Trophoblast cell (in vitro differentiated cells and primary cell): ENCODE data around the gene HECW1.

Source experiments
- DNase-seq, 2 donors: peaks; one replicate each; pipeline ENCODE4 v3.0.0-alpha.2; 2016
- H2AFZ ChIP-seq: 2 replicates; pipeline ENCODE4 v1.6.1; 2013; ENCODE audit warnings: low read length, moderate library complexity, mild to moderate bottlenecking; ENCODE audit not compliant: insufficient read depth, poor library complexity
- H2AK5ac ChIP-seq: 2 replicates; pipeline ENCODE4 v1.6.1; 2013; ENCODE audit warnings: mild to moderate bottlenecking, low read length
- H2BK120ac ChIP-seq: 2 replicates; pipeline ENCODE4 v1.6.1; 2013; ENCODE audit warnings: low read length, mild to moderate bottlenecking, moderate library complexity; ENCODE audit not compliant: insufficient read depth, poor library complexity
- H2BK12ac ChIP-seq: 2 replicates; pipeline ENCODE4 v1.6.1; 2013; ENCODE audit warnings: mild to moderate bottlenecking, low read length, moderate library complexity
- H2BK5ac ChIP-seq: 2 replicates; pipeline ENCODE4 v1.6.1; 2013; ENCODE audit warnings: low read length, low read depth, moderate library complexity, mild to moderate bottlenecking; ENCODE audit not compliant: poor library complexity
- H3K14ac ChIP-seq: 2 replicates; pipeline ENCODE4 v1.6.1; 2013; ENCODE audit warnings: mild to moderate bottlenecking, low read length
- H3K18ac ChIP-seq: 2 replicates; pipeline ENCODE4 v1.6.1; 2013; ENCODE audit warnings: mild to moderate bottlenecking, low read length
- H3K23ac ChIP-seq: 2 replicates; pipeline ENCODE4 v1.6.1; 2013; ENCODE audit warnings: low read length
- H3K27ac ChIP-seq: 2 replicates; pipeline ENCODE4 v1.5.1; 2013; ENCODE audit warnings: low read depth, mild to moderate bottlenecking, inconsistent platforms, low read length, moderate library complexity
- H3K27me3 ChIP-seq: 2 replicates; pipeline ENCODE4 v1.6.1; 2013; ENCODE audit warnings: inconsistent platforms, mild to moderate bottlenecking, low read length, moderate library complexity; ENCODE audit not compliant: insufficient read depth
- H3K36me3 ChIP-seq, 2 experiments: 1 replicate in 1 of 2; 2 replicates in 1 of 2; pipeline ENCODE4 v1.6.1; 2013; ENCODE audit warnings: low read length in 2 of 2, mild to moderate bottlenecking in 2 of 2, moderate library complexity in 1 of 2; ENCODE audit not compliant: insufficient read depth in 2 of 2, control insufficient read depth in 1 of 2
- H3K4ac ChIP-seq: 2 replicates; pipeline ENCODE4 v1.6.1; 2013; ENCODE audit warnings: low read depth, mild to moderate bottlenecking, low read length, moderate library complexity
- H3K4me1 ChIP-seq, 2 experiments: 1 replicate in 1 of 2; 2 replicates in 1 of 2; pipeline ENCODE4 v1.6.1; 2013; ENCODE audit warnings: low read length in 2 of 2, mild to moderate bottlenecking in 2 of 2, moderate library complexity in 1 of 2; ENCODE audit not compliant: insufficient read depth in 2 of 2, control insufficient read depth in 1 of 2
- H3K4me2 ChIP-seq: 2 replicates; pipeline ENCODE4 v1.6.1; 2013; ENCODE audit warnings: inconsistent platforms, mild to moderate bottlenecking, low read length, moderate library complexity
- H3K4me3 ChIP-seq: 2 replicates; pipeline ENCODE4 v1.5.1; 2013; ENCODE audit warnings: mild to moderate bottlenecking, low read depth, low read length, inconsistent platforms
- H3K79me1 ChIP-seq: one replicate; pipeline ENCODE4 v1.6.1; 2013; ENCODE audit warnings: low read length
- H3K79me2 ChIP-seq: 2 replicates; pipeline ENCODE4 v1.6.1; 2013; ENCODE audit warnings: low read length, mild to moderate bottlenecking; ENCODE audit not compliant: control insufficient read depth, insufficient read depth, poor library complexity
- H3K9ac ChIP-seq: 2 replicates; pipeline ENCODE4 v1.6.1; 2013; ENCODE audit warnings: mild to moderate bottlenecking, low read length
- H3K9me3 ChIP-seq: 2 replicates; pipeline ENCODE4 v1.6.1; 2013; ENCODE audit warnings: low read depth, mild to moderate bottlenecking, control low read depth, inconsistent platforms, low read length; ENCODE audit not compliant: insufficient read depth
- H4K12ac ChIP-seq: 2 replicates; pipeline ENCODE4 v1.6.1; 2013; ENCODE audit warnings: low read depth, mild to moderate bottlenecking, low read length, moderate library complexity
- H4K8ac ChIP-seq: 2 replicates; pipeline ENCODE4 v1.6.1; 2013; ENCODE audit warnings: low read depth, mild to moderate bottlenecking, low read length, moderate library complexity
- H4K91ac ChIP-seq: one replicate; pipeline ENCODE4 v1.6.1; 2013; ENCODE audit warnings: low read depth, mild to moderate bottlenecking, low read length, moderate library complexity
- WGBS: extraction: QIAGEN DNeasy Blood & Tissue Kit; methylation state at CpG from one replicate; pipeline ENCODE4 v1.1.7; 2013; ENCODE audit warnings: missing lambda C conversion rate; ENCODE audit not compliant: insufficient read length, insufficient coverage; ENCODE audit errors: extremely low coverage; 5-methylcytosine and 5-hydroxymethylcytosine counted together

The HECW1 gene

DNA sequence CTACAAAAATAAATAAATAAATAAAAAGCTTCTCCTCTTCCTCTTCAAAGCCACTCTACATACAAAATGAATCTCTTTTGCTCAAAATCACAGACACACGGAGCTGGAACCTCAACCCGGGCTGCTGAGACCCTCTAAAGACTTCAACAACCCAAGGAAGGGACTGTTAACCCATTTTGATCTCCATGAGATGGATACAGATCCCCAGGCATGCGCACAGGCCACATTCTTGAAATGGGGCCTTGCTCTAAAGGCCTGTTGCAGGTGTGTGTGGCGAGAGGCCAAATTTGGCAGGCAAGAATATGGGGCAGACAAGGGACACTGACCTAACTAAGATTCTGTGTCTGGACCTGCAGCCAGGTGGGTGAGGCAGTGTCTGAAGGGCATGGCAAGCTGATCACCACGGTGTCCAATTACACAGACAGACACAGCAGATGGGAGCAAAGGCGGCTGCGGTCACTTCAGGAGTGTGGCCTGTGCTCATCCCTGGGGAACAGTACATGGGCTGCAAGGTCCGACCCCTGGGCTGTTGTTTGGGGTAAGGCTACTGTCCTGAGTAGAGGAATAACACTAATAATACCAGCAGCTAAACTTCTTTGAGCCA is 219.8 kb downstream of the HECW1 start:
- Histone ChIP-seq H2AK5ac (no peak overlapping the region), H3K79me1 (no peaks in the 10 kb centered on the region), H3K27ac (no peak overlapping the region), H4K91ac (no peak overlapping the region), H3K4me1 (peaks cover 5 to 8% of the 10 kb centered on the region in 2 experiments), H3K4me3 (peak overlapping the region; percentile 1), H2BK5ac (no peak overlapping the region), H2BK12ac (no peak overlapping the region), H3K14ac (no peak overlapping the region), H2AFZ (no peak overlapping the region), H3K4me2 (no peak overlapping the region), H3K9me3 (no peaks in the 10 kb centered on the region), H3K9ac (no peak overlapping the region), H2BK120ac (no peak overlapping the region), H3K36me3 (no peaks in the 10 kb centered on the region), H4K8ac (no peak overlapping the region), H3K79me2 (no peaks in the 10 kb centered on the region), H3K23ac (no peak overlapping the region), H3K18ac (no peak overlapping the region), H3K27me3 (no peaks in the 10 kb centered on the region), H4K12ac (no peak overlapping the region), H3K4ac (no peak overlapping the region)
- no CpG with 5 or more reads among the region's 8 CpGs for WGBS
- no peak for DNase-seq

DNA sequence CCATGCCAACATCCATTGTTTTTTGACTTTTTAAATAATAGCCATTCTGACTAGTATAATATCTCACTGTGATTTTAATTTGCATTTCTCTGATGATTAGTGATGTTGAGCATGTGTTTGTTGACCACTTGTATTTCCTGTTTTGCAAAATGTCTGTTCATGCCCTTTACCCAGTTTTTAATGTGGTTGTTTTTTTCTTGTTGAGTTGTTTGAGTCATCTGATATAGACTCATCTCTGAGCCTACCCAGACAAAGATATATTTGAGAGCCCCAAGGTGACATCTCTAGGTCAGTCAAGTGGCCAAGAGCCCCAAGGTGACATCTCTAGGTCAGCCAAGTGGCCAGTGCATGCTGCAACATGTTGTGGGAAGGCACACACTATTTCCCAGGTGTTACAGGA is 224.7 kb downstream of the HECW1 start:
- Histone ChIP-seq H3K18ac (no peak overlapping the region), H3K4me1 (no peaks in the 10 kb centered on the region), H3K79me1 (no peaks in the 10 kb centered on the region), H3K27me3 (no peaks in the 10 kb centered on the region), H2AK5ac (no peak overlapping the region), H2BK5ac (no peak overlapping the region), H3K4me2 (no peak overlapping the region), H3K27ac (no peak overlapping the region), H3K23ac (no peak overlapping the region), H3K9ac (no peak overlapping the region), H3K4me3 (no peak overlapping the region), H3K14ac (no peak overlapping the region), H3K9me3 (no peaks in the 10 kb centered on the region), H4K12ac (no peak overlapping the region), H2AFZ (no peak overlapping the region), H4K8ac (no peak overlapping the region), H2BK12ac (no peak overlapping the region), H2BK120ac (no peak overlapping the region), H3K79me2 (no peaks in the 10 kb centered on the region), H4K91ac (no peak overlapping the region), H3K4ac (no peak overlapping the region), H3K36me3 (no peaks in the 10 kb centered on the region)
- no peak for DNase-seq

DNA sequence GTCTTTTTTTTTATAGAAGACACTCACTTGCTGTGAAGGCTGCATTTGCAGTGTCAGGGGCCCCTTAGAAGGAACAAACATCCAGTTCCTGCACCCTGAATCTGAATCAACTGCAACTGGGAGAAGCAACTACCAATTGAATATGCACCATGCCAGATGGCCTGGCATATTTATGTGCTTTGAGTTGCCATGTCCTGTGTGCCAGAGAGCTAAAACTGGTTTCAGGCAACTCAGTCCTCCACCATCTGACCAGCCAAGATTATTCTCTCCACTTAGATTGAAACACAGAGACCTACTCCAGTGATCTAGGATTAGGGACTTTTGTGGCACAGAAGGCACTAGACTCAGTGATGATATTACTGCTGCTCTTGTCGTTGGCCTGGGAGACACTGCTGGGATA is 225.4 kb downstream of the HECW1 start:
- no peak overlapping the region for H4K91ac ChIP-seq

DNA sequence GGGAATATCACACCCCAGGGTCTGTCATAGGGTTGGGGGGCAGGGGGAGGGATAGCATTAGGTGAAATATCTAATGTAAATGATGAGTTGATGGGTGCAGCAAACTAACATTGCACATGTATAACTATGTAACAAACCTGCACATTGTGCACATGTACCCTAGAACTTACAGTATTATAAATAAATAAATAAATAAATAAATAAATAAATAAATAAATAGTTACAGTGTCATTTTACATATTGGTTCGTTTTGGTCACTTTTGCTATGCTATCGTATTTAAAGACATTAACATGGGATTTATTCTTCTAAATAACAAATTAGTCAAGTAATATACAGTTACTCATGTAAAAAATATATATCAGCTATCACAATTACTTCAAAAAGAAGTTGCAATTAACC is 228.7 kb downstream of the HECW1 start:
- H3K79me2 ChIP-seq, result no peaks in the 10 kb centered on the region
- H3K4me3 ChIP-seq, result no peak overlapping the region
- no CpG with 5 or more reads among the region's 2 CpGs for WGBS
- H3K9ac ChIP-seq, result no peak overlapping the region
- no peak overlapping the region for H2AK5ac ChIP-seq
- H3K27ac ChIP-seq, result no peak overlapping the region
- no peak overlapping the region for H4K12ac ChIP-seq
- H3K27me3 ChIP-seq, result no peaks in the 10 kb centered on the region
- no peak overlapping the region for H4K8ac ChIP-seq
- no peaks in the 10 kb centered on the region for H3K9me3 ChIP-seq
- no peak overlapping the region for H2AFZ ChIP-seq
- no peak overlapping the region for H3K4ac ChIP-seq
- H3K23ac ChIP-seq, result no peak overlapping the region
- DNase-seq, result no peak
- H3K4me2 ChIP-seq, result no peak overlapping the region
- H3K79me1 ChIP-seq, result no peaks in the 10 kb centered on the region
- no peaks in the 10 kb centered on the region for H3K4me1 ChIP-seq
- no peaks in the 10 kb centered on the region for H3K36me3 ChIP-seq
- H2BK120ac ChIP-seq, result no peak overlapping the region
- no peak overlapping the region for H2BK12ac ChIP-seq
- no peak overlapping the region for H2BK5ac ChIP-seq
- H4K91ac ChIP-seq, result no peak overlapping the region
- H3K14ac ChIP-seq, result no peak overlapping the region
- H3K18ac ChIP-seq, result no peak overlapping the region

More for the DNA sequence above, 225.4 kb downstream of the HECW1 start:
- H3K18ac ChIP-seq, result no peak overlapping the region
- no peak overlapping the region for H4K8ac ChIP-seq
- DNase-seq, result no peak
- H3K4me2 ChIP-seq, result no peak overlapping the region
- H3K9ac ChIP-seq, result no peak overlapping the region
- no peaks in the 10 kb centered on the region for H3K9me3 ChIP-seq
- no peak overlapping the region for H2AK5ac ChIP-seq
- no peak overlapping the region for H2AFZ ChIP-seq
- H2BK120ac ChIP-seq, result no peak overlapping the region
- no peaks in the 10 kb centered on the region for H3K27me3 ChIP-seq
- H3K27ac ChIP-seq, result no peak overlapping the region
- no CpG with 5 or more reads among the region's 1 CpG for WGBS
- H3K23ac ChIP-seq, result no peak overlapping the region
- no peak overlapping the region for H4K12ac ChIP-seq
- no peak overlapping the region for H3K4ac ChIP-seq
- no peaks in the 10 kb centered on the region for H3K79me2 ChIP-seq
- no peaks in the 10 kb centered on the region for H3K4me1 ChIP-seq
- H3K36me3 ChIP-seq, result no peaks in the 10 kb centered on the region
- H3K14ac ChIP-seq, result no peak overlapping the region
- no peak overlapping the region for H2BK12ac ChIP-seq
- H3K79me1 ChIP-seq, result no peaks in the 10 kb centered on the region
- no peak overlapping the region for H2BK5ac ChIP-seq
- no peak overlapping the region for H3K4me3 ChIP-seq
